PC-3 (cell line): ENCODE results near the gene C9orf43.

Source experiments
- EZH2 ChIP-seq: fragments of 300-600 bp; sonication (generic); IDR thresholded peaks from one replicate; pipeline ENCODE4 v1.6.1; 2017; ENCODE audit warnings: antibody characterized with exemption, mild to moderate bottlenecking, low read length; ENCODE audit not compliant: unreplicated experiment
- EZH2phosphoT487 ChIP-seq: fragments of 300-600 bp; sonication (generic); IDR thresholded peaks from 2 replicates; pipeline ENCODE4 v1.6.1; 2018; ENCODE audit warnings: mild to moderate bottlenecking, antibody characterized with exemption, low read length, borderline replicate concordance
- TF ChIP-seq, protein P1 (sequence below): fragments of 300-600 bp; sonication (generic); conservative IDR thresholded peaks from 2 replicates; pipeline ENCODE4 v1.5.1; 2017; ENCODE audit warnings: antibody characterized with exemption, low read depth, mild to moderate bottlenecking, low read length

DNA sequence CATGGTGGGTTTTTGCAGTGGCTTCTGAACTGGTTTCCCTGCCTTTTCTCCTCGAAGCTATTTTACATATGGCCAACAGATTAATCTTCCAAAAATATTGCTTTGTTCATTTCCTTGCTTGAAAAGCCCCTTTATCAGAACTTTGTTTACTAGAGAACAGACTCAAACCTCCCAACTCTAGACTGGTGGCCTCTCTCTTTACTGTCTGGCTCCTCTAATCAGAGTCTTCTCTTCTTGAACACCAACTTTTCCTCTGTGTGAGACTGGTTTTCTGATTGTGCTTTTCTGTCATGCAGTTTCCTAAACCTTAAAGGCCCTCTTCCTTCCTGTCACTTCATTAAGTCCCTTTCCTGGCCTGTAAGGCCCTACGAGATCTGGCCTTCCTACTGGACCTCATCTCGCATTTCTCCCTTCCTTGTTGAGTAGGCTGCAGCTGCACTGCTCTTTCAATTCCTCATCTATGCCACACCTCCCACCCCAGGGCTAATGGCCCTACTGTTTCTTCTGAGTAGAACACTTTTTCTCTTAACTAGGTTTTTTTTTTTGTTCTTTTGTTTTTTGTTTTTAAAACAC is 5.7 kb downstream of the C9orf43 start:
- TF ChIP-seq, protein P1, sequence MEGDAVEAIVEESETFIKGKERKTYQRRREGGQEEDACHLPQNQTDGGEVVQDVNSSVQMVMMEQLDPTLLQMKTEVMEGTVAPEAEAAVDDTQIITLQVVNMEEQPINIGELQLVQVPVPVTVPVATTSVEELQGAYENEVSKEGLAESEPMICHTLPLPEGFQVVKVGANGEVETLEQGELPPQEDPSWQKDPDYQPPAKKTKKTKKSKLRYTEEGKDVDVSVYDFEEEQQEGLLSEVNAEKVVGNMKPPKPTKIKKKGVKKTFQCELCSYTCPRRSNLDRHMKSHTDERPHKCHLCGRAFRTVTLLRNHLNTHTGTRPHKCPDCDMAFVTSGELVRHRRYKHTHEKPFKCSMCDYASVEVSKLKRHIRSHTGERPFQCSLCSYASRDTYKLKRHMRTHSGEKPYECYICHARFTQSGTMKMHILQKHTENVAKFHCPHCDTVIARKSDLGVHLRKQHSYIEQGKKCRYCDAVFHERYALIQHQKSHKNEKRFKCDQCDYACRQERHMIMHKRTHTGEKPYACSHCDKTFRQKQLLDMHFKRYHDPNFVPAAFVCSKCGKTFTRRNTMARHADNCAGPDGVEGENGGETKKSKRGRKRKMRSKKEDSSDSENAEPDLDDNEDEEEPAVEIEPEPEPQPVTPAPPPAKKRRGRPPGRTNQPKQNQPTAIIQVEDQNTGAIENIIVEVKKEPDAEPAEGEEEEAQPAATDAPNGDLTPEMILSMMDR = no peak
- TF ChIP-seq EZH2 (no peak), EZH2phosphoT487 (no peak)
